ENCODE results near the gene ADK. TPM values are rescaled to one million over a fixed set of nuclear protein-coding genes. Genes with fewer than 3 reads are reported as not detected.

ADK gene
- total RNA-seq, 2 experiments from 2014 or later, result 26.4 to 31.1 TPM

- CTCF ChIA-PET (ENCODE audit: unreplicated experiment), result no interaction called here
- POLR2A ChIA-PET, result interaction anchor here (1.1 kb wide), 1 partner anchor 27 kb away, joined by 3 read pairs; no protein-coding TSS in a partner anchor
- DNase-seq (ENCODE audit: low spot score), result no peak
Observed at GRCh38 chr10:74529205-74529604, 378.2 kb downstream of the ADK start.

GRCh38 chr10:74530981-74531380, 380.0 kb downstream of the ADK start:
- no peaks in the 10 kb centered on the region for H3K36me3 ChIP-seq (ENCODE audit: insufficient read depth, low read length)
- no peak overlapping the region for H2AFZ ChIP-seq (ENCODE audit: low read length)
- H3K9me2 ChIP-seq (ENCODE audit: insufficient read depth, low read length), result no peaks in the 10 kb centered on the region
- POLR2A ChIA-PET, result interaction anchor here (0.6 kb wide), 1 partner anchor 1793 kb away, joined by 5 read pairs; no protein-coding TSS in a partner anchor
- no peak overlapping the region for H3K4me2 ChIP-seq (ENCODE audit: low read length)
- intact Hi-C loops (cut with micrococcal nuclease; ENCODE audit: unreplicated experiment), result no loop called here
- no peak overlapping the region for H3K4me3 ChIP-seq (ENCODE audit: low read depth, low read length, poor library complexity, severe bottlenecking)
- no peaks in the 10 kb centered on the region for H3K79me2 ChIP-seq (ENCODE audit: insufficient read depth, low read depth, low read length)
- no peak for DNase-seq (ENCODE audit: low spot score)
- no TSS peak for BruUV-seq (replicated peaks)
- CTCF ChIA-PET (ENCODE audit: unreplicated experiment), result no interaction called here
- H3K27ac ChIP-seq (ENCODE audit: low read depth, low read length, poor library complexity, severe bottlenecking), result no peak overlapping the region
- TF ChIP-seq EZH2phosphoT487 (IDR thresholded peaks at IDR 0.05; ENCODE audit: borderline replicate concordance, low read depth, low read length), result no peak
- no peak for TF ChIP-seq CTCF (conservative IDR thresholded peaks at IDR 0.05; ENCODE audit: low read length)
- no peaks in the 10 kb centered on the region for H3K9me3 ChIP-seq (ENCODE audit: low read length)
- no peaks in the 10 kb centered on the region for H3K4me1 ChIP-seq (ENCODE audit: insufficient read depth, low read length, poor library complexity, severe bottlenecking)
- no peaks in the 10 kb centered on the region for H4K20me1 ChIP-seq (ENCODE audit: insufficient read depth, low read length)

More at GRCh38 chr10:74529205-74529604, 378.2 kb downstream of the ADK start:
- Histone ChIP-seq H3K36me3 (ENCODE audit: insufficient read depth, low read length) (no peaks in the 10 kb centered on the region), H3K4me1 (ENCODE audit: insufficient read depth, low read length, poor library complexity, severe bottlenecking) (no peaks in the 10 kb centered on the region), H3K9me3 (ENCODE audit: low read length) (no peaks in the 10 kb centered on the region), H3K27ac (ENCODE audit: low read depth, low read length, poor library complexity, severe bottlenecking) (no peak overlapping the region), H4K20me1 (ENCODE audit: insufficient read depth, low read length) (no peaks in the 10 kb centered on the region), H3K9me2 (ENCODE audit: insufficient read depth, low read length) (no peaks in the 10 kb centered on the region), H3K4me2 (ENCODE audit: low read length) (no peak overlapping the region), H3K79me2 (ENCODE audit: insufficient read depth, low read depth, low read length) (no peaks in the 10 kb centered on the region), H3K4me3 (ENCODE audit: low read depth, low read length, poor library complexity, severe bottlenecking) (no peak overlapping the region), H2AFZ (ENCODE audit: low read length) (no peak overlapping the region)
- no peak for TF ChIP-seq EZH2phosphoT487 (IDR thresholded peaks at IDR 0.05; ENCODE audit: borderline replicate concordance, low read depth, low read length)
- TF ChIP-seq CTCF (conservative IDR thresholded peaks at IDR 0.05; ENCODE audit: low read length), result no peak
- BruUV-seq (replicated peaks), result no TSS peak
- intact Hi-C loops (cut with micrococcal nuclease; ENCODE audit: unreplicated experiment), result no loop called here

- CTCF ChIA-PET (ENCODE audit: unreplicated experiment), result no interaction called here
- no TSS peak for BruUV-seq (replicated peaks)
- no peaks in the 10 kb centered on the region for H3K79me2 ChIP-seq (ENCODE audit: insufficient read depth, low read depth, low read length)
- H3K36me3 ChIP-seq (ENCODE audit: insufficient read depth, low read length), result no peaks in the 10 kb centered on the region
- no peak overlapping the region for H2AFZ ChIP-seq (ENCODE audit: low read length)
- no peak overlapping the region for H3K4me3 ChIP-seq (ENCODE audit: low read depth, low read length, poor library complexity, severe bottlenecking)
- no peaks in the 10 kb centered on the region for H3K9me3 ChIP-seq (ENCODE audit: low read length)
- POLR2A ChIA-PET, result no interaction called here
- no peaks in the 10 kb centered on the region for H3K4me1 ChIP-seq (ENCODE audit: insufficient read depth, low read length, poor library complexity, severe bottlenecking)
- intact Hi-C loops (cut with micrococcal nuclease; ENCODE audit: unreplicated experiment), result no loop called here
- no peak for TF ChIP-seq EZH2phosphoT487 (IDR thresholded peaks at IDR 0.05; ENCODE audit: borderline replicate concordance, low read depth, low read length)
- TF ChIP-seq CTCF (conservative IDR thresholded peaks at IDR 0.05; ENCODE audit: low read length), result no peak
- H3K4me2 ChIP-seq (ENCODE audit: low read length), result no peak overlapping the region
- no peaks in the 10 kb centered on the region for H4K20me1 ChIP-seq (ENCODE audit: insufficient read depth, low read length)
- no peak overlapping the region for H3K27ac ChIP-seq (ENCODE audit: low read depth, low read length, poor library complexity, severe bottlenecking)
- no peaks in the 10 kb centered on the region for H3K9me2 ChIP-seq (ENCODE audit: insufficient read depth, low read length)
- DNase-seq (ENCODE audit: low spot score), result no peak
Observed at GRCh38 chr10:74539317-74539716, 388.3 kb downstream of the ADK start.

Data from OCI-LY7 (cell line).